HPDE6-E6E7 (cell line): ENCODE results near the gene PRRC2B.
"Not testable (repeated sequence)": the region's sequence is repeated elsewhere in the genome, so short reads cannot be mapped to it uniquely, and the experiment has no call there.

ENCODE experiments used
- DNase-seq: peaks from one replicate; pipeline ENCODE4 v3.0.0; 2011; ENCODE audit warnings: missing footprints; ENCODE audit errors: extremely low spot score

PRRC2B gene

GRCh38 chr9:131393622-131394463 lies at the start of gene PRRC2B:
TSS of gene PRRC2B (plus strand) at chr9:131394086. CDS start at chr9:131430145, 36,059 bp downstream.
- DNase-seq = no peak

DNA sequence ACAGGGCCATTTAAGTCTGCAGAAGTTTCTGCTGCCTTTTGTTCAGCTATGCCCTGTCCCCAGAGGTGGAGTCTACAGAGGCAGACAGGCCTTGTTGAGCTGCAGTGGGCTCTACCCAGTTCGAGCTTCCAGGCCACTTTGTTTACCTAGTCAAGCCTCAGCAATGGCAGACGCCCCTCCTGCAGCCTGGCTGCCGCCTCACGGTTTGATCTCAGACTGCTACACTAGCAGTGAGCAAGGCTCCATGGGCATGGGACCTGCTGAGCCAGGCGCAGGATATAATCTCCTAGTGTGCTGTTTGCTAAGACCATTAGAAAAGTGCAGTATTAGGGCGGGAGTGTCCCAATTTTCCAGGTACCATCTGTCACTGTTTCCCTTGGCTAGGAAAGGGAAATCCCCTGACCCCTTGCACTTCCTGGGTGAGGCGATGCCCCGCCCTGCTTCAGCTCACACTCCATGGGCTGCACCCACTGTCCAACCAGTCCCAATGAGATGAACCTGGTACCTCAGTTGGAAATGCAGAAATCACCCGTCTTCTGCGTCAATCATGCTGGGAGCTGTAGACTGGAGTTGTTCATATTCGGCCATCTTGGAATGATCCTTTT lies 48.9 kb upstream of the PRRC2B start:
- DNase-seq = not testable (repeated sequence)

DNA sequence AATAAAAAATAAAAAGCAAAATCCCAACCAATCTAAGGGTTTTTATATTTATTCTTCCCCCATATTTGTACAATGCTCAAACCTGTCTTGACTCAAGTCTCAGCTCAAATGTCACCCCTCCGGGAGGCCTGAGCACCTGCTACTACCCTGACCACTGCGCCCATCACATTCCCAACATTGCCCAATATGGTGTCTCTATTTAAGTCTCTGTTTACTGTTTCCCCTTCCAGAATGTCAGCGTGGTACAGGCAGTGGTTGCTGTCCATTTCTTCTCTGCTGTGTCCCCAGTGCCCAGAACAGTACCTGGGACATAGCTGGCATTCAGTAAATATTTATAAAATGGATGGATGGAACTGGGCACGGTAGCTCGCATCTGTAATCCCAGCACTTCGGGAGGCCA lies 47.3 kb upstream of the PRRC2B start:
- no peak for DNase-seq

GRCh38 chr9:131347376-131348020 lies 46.4 kb upstream of the PRRC2B start:
- DNase-seq = no peak

DNA sequence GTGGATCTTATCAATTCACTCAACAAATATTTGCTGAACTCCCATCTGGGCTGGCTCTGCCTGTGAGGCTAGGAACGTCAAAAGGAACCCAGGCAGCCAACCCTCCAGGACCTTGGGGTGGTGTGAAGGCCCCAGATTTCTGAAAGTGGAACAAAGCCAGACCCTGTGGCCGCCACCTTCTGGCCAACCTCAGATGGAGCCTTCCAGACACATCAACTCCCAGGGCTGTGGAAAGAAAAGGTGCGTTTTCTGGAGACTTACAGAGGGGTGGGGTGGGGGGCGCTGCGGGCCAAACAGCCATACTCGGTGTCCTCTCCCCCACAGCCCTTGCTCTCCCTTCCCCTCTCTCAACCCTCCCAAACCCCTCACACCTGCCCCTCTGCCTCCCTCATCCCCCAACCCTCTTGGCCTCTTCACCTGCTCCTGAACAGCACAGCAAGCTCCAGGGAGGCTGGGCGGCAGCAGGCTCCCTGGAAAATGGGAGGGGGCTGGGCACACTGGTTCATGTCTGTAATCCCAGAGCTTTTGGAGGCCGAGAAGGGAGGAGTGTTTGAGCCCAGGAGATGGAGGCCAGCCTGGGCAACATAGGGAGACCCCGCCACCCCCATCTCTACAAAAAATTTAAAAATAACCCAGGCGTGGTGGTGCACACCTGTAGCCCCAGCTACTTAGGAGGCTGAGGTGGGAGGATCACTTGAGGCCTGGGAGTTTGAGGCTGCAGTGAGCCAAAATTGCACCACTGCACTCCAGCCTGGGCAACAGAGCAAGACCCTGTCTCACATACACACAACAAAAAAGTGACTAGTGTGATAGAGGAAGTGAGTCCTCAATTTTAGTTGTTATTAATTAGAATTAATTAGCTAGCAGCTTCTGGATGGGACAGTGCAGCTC lies 45.0 kb upstream of the PRRC2B start:
- DNase-seq = no peak

GRCh38 chr9:131349522-131349880 lies 44.4 kb upstream of the PRRC2B start:
- no peak for DNase-seq

DNA sequence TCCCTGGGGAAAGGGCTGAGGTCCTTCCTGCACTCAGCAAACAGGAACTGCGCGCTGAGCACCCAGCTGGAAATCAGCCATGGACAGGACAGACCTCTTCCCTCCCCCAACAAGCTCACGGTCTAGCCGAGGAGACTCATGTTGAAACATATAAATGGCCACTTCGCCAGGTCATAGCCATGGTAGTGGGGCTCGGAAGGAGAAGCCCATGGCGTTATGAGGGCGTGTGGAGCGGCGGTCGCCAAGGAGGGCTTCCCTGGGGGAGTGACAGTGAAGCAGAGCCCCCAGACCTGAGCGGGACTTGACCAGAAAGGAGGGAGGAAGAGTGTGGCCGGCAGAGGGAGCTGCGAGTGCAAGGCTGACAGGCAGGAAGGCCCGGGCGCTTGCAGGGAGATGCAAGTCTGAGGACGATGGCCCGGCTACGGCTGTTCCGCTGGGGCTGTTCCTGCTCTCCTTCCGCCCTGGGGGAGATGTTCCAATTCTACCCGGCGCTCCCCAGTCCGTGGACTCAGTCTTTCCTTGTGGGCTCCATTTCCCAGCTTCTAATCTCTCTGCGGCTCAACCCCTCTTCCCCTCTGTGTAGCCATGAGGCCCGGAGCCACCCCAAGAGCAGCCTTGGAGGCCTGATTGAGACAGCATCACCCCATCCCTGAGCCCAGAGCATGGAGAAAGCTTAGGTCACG lies 43.9 kb upstream of the PRRC2B start:
- peak; percentile 81 for DNase-seq

DNA sequence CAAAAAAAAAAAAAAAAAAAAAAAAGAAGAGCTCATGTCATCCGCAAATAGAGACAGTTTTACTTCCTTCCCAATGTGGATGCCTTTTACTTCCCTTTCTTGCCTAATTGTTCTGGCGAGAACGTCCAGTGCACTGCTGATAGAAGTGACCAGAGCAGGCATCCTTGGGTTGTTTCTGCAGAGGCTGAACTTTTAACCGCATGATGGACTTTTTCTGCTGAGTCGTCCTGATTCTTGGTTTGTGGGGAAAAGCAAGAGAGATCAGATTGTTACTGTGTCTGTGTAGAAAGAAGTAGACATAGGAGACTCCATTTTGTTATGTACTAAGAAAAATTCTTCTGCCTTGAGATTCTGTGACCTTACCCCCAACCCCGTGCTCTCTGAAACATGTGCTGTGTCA lies 37.4 kb upstream of the PRRC2B start:
- not testable (repeated sequence) for DNase-seq

DNA sequence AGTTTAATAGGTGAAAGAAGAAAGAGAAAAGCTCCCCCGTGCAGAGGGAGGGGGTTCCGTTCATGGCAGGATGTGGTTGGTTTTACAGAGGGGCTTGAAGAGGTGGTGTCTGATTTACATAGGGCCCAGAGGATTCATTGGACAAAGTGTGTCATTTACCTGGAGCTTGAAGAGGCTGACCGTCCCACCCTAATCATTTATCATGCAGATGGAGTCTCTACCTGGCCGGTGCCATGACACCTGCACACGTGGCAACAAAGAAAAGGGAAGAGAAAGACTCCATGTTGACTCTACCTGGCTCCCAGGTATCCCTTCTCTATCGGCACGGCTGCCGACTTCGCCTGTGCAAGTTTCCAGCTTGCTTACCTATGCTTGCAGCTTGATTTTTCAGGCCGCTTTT lies 35.3 kb upstream of the PRRC2B start:
- no peak for DNase-seq

DNA sequence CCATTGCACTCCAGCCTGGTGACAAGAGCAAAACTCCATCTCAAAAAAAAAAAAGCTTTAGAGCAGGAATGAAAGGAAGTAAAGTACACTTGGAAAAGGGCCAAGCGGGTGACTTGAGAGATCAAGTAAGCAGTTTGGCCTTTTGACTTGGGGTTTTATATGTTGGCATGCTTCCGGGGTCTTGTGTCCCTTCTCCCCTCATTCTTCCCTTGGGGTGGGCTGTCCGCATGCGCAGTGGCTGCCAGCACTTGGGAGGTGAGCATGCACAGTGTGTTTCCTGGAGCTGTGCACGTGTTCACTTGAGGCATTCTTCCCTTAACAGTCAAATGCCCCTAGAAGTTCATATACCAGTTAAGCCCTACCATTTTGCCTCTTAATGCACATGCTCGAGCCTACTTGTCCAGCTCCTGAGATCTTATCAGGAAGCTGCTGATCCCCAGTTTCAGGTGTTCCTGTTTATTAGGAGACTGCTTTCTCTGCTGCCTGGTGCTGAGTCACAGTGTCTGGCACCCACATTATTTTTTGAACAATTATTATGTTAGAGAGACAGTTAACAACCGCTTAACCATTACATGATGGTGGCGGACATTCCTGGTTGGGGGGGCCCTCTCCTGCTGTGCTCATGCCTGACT lies 32.6 kb upstream of the PRRC2B start:
- DNase-seq = no peak

DNA sequence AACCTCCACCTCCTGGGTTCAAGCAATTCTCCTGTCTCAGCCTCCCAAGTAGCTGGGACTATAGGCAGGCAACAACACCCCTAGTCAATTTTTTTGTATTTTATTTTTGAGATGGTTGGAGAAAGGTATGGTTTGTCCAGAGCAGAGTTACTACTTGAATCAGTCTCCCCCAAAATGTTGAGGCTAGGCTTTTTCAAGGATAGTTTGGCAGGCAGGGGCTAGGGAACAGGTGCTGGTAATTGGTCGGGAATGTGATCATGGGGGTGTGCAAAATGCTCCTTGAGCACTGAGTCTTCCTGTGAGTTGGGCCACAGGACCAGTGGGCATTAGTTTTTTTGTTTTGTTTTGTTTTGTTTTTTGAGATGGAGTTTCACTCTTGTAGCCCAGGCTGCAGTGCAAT lies 28.3 kb upstream of the PRRC2B start:
- DNase-seq = no peak

GRCh38 chr9:131366761-131367401 lies 27.0 kb upstream of the PRRC2B start:
- DNase-seq = no peak

DNA sequence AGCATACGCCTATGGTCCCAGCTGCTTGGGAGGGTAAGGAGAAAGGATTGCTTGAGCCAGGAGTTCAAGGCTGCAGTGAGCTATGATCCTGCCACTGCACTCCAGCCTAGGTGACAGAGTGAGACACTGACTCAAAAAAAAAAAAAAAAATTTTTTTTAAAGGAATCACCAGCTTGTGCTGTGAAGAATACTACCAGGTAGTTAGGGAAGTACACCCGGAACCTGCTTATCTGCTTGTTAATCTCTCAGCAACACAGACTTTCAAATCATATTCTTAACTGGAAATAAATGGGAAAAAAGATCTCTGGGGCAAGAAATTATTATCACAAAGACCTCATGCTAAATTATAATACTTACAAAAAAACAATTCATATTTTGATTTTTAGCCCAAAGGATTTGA lies 26.4 kb upstream of the PRRC2B start:
- DNase-seq = no peak

DNA sequence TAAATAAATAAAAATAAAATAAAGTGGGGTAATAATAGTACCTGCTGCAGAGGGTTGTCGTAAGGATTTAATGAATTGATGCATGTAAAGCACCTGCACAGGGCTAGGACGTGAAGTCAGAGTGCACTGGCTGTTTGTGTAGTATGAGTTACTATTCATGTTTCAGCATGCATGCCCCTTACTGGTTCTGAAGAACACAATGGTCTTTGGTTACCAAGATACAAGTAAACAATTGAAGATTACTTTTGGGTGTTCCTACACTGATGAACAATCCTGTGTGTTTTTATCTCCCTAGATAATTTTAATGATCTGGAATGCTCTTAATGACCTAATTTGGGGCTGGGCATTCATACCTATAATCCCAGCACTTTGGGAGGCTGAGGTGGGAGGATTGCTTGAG lies 23.2 kb upstream of the PRRC2B start:
- DNase-seq = no peak

DNA sequence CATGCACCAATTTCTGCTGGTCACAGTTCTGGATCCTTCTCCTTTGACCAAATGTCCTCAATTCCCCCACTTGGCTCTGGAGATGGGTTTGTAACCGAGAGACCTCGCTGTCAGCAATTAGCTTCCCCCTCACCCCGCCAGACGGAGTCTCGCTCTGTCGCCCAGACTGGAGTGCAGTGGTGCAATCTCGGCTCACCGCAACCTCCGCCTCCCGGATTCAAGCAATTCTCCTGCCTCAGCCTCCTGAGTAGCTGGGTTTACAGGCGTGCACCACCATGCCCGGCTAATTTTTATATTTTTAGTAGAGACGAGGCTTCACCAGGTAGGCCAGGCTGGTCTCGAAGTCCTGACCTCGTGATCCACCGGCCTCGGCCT lies 21.3 kb upstream of the PRRC2B start:
- DNase-seq = not testable (repeated sequence)

- DNase-seq = not testable (repeated sequence)
Measured at GRCh38 chr9:131374638-131375037, 19.2 kb upstream of the PRRC2B start.

GRCh38 chr9:131379056-131379455 lies 14.8 kb upstream of the PRRC2B start:
- DNase-seq = no peak

GRCh38 chr9:131382850-131383729 lies 10.8 kb upstream of the PRRC2B start:
- DNase-seq = no peak

DNA sequence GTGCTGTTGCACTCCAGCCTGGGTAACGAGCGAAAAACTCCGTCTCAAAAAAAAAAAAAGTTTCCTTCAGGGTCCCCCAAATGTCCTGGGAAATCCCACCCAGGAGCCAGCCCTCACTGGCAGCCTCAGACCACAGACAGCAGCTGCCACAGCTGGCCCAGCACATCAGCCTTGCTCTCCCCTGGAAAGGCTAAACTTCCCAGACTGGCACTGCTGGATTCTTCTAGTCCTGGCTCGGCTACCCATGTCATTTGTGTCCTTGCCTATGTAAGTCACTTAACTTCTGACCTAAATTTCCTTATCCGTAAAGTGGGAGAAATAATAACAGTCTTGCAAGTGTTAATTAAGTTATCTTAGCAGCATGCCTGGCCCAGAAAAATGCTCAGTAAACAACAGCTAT lies 8.6 kb upstream of the PRRC2B start:
- DNase-seq = no peak
